Hindlimb muscle (tissue), 1 donor: ENCODE measurements around the gene CIAO3. TPM values are rescaled to one million over a fixed set of nuclear protein-coding genes. Genes with fewer than 3 reads are reported as not detected.
"Not testable (repeated sequence)": the region's sequence is repeated elsewhere in the genome, so short reads cannot be mapped to it uniquely, and the experiment has no call there.

Source experiments
- DNase-seq: peaks from one replicate; pipeline ENCODE4 v3.0.0-alpha.2; 2013
- polyA plus RNA-seq: library from polyadenylated mRNA; unstranded; fragments of 120-200 nt; gene quantifications from one replicate; pipeline ENCODE4 v1.2.1, GENCODE V29; 2013; ENCODE audit not compliant: insufficient read length

The CIAO3 gene
- 17.1 TPM for polyA plus RNA-seq

DNA sequence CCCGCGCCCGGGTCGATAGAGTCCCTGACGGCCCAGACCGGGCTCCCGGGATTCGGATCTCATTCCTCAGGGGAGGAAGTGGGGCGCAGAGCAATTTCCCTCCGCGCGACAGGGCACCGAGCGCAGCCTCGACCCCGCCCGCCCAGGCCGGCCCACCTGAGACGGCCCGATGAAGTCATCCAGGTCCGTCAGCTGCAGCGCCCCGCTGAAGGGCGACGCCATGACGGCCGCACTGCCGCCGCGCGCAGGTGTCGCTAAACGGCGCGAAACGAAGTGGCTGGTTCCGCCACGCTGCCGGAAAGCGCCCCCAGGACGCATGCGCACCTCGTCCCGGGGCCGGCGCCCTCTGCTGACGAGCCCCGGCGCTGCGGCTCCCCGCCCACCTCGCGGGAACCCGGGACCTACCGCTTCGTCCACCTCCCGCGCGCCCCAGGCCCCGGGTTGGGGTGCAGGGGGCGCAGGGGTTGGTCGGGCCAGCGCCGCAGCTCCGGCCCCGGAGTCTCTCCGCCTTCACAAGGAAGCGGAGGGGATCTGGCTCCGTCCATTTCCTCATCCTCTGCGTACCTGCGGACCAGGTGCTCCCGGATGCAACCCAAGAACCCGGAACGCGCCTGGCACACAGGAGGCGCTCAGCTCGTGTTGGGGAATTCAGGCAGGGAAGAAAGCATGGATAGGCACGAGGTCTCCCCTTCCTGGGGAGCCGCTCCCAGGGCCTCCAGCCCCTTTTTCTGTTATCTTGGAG lies at the start of gene CIAO3:
CIAO3 (minus strand) TSS at position 234 of the 742 bp plus-strand sequence; CDS start at position 222, 12 bp downstream.
- DNase-seq = peak; percentile 92

DNA sequence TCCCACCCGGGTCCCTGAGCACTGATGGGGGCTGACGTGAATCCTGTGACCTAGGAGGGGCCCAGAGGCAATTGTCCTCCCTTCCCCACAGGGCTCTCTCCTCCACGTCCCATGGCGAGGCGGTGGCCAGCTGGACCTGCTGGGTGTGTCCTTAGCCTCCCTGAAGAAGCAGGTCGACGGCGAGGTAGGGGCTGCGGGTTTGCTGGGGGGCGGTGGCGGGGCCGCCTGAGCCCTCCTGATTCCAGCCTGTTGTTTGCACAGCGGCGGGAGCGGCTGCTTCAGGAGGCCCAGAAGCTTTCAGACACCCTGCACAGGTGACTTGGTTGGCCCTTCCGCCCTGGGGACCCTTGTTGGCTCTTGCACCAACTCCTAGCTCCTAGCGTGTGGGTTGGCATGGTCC lies 49.3 kb upstream of the CIAO3 start:
- DNase-seq = no peak

DNA sequence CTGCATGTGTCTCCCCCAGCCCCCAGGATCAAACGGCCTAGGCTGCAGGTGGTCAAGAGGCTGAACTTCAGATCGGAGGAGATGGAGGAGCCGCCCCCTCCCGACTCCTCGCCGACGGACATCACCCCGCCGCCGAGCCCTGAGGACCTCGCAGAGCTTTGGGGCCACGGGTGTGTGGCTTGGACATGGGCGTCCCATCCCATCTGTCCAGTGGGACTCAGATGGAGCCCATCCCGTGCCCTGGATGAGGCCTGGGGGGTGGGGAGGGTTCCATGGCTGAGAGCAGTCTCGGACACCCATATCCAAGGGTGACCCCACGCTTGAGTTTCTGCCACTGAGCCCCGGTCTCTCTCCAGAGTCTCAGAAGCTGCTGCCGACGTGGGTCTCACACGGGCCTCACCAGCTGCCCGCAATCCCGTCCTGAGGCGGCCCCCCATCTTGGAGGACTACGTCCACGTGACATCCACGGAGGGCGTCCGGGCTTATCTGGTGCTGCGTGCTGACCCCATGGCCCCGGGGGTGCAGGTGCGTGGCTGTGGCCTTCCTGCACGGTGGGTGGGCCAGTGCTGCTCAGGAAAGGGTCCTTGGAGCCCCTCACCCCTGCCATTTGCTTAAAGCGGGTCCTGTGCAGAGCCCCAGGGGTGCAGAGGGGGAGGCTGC lies 48.5 kb upstream of the CIAO3 start:
- no peak for DNase-seq

DNA sequence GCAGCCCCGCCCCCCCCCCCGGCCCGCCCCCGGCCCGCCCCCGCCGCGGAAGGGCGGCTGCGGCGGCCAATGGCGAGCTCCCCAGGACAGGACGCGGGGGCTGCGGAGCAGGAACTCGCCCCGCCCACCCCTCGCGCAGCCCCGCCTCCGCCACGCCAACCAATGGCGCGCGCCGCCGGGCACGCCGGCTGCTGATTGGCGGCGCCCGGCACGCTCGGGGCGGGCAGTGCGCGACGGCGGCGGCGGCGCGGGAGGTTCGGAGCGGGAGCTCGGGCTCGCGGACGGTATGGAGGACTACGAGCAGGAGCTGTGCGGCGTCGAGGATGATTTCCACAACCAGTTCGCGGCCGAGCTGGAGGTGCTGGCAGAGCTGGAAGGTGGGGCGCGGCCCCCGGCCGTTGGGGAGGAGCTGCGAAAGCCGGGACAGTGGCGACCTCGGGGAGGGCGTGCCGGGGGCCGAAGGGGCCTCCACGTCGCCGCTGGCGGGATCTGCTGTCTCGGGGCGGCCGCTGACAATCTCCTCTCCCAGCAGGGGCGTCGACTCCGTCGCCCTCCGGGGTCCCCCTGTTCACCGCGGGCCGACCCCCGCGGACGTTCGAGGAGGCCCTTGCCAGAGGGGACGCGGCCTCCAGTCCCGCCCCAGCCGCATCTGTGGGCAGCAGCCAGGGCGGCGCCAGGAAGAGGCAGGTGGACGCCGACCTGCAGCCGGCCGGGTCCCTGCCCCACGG lies 47.8 kb upstream of the CIAO3 start, which contains the start of gene CHTF18:
CHTF18 (plus strand) TSS at position 222 of the 728 bp plus-strand sequence; CDS start at position 287, 65 bp downstream.
- DNase-seq = peak; percentile 93

GRCh38 chr16:787978-788398 lies 47.2 kb upstream of the CIAO3 start, which contains the start of gene RPUSD1:
Gene RPUSD1 (minus strand): TSS chr16:788381. CDS start chr16:787737, 644 bp downstream.
- DNase-seq = no peak

DNA sequence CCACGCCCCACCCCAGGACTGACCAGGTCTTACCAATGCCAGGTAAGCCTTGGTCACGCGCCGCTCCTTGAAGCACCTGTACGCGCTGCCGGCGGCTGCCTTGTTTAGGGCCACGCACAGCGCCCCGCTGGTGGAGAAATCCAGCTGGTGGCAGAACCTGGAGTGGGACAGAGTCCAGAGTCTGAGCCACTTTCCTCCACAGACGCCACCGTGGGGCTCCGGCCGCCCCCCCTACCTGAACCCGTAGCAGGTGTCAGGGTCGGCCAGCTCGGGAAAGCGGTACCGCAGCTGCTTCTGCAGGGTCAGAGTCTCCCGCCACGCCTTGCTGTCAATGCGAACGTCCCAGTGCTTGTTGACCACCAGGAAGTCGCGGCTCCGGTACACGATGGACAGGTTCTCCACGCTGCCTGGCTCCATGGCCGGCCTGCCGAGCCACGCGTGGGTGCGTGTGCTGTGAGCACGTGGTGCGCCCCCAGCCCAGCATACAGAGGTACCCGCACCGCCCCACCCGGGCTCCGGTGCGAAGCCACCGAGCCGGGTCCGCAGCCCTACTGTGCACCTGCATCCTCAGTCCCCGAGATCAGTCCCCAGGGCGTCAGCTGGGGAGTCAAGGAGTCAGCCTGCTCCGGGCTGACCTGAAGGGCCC lies 46.6 kb upstream of the CIAO3 start:
- DNase-seq = no peak

DNA sequence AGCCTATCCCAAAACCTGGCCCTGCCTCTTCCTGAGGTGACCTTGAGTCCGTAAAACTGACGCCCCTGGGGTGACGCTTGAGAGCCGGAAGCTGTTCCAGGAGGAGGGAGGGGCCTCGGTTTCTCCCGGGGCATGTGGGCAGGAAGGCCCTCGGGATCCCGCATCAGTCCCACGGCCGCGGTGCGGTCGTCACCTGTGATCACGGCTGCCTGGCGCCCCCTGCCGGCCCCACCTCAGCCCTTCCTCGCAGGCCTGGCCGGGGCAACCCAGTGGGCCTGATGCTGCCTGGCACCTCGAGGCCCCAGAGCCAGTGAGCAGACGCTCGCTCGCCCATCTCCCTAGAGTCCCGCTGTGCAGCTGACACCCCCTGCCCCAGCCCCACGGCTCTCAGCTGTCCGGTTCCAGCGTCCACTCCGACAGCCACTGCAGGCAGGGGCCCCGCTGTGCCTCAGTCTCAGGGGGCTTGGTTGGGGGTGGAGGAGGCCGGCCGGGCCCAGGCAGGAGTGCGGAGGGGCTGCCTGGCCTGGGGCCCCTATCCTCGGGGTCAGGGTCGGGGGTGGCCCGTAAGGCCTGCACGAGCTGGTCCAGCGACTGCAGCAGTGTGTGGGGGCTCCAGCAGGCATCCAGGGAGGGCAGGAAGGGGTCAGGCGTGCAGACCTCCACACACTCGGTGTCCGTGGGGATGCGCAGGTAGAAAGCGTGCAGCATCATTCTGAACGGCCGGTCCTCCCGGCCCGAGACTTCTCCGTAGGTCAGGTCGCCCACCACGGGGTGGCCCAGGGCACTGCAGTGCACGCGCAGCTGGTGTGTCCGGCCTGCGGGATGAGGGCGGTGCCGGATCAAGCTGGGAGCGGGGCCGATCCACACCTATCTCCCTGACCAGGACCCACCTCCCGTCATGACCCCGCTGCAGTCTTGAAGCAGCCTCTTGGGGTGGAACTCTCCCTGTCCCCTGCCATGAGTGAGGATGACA lies 45.1 kb upstream of the CIAO3 start:
- peak; percentile 27 for DNase-seq

DNA sequence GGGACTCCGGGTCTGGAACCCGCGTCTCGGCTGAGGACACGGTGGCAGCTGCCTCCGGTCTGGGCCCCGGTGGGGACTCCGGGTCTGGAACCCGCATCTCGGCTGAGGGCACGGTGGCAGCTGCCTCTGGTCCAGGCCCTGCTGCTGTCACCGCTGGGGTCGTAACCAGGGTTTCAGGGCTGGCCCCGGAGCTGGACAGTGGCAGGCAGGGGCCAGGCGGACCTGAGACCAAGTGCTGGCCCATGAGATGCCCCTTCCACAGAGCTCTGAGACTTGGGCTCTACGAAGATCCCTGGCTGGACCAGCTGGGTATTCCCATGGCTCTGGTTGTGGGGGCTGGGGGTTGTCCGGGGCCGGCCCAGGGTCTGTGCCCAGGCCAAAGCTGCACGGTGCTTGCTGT lies 43.6 kb upstream of the CIAO3 start:
- no peak for DNase-seq

- DNase-seq = no peak
Measured at GRCh38 chr16:783404-784161, 42.8 kb upstream of the CIAO3 start.

- DNase-seq = no peak
Measured at GRCh38 chr16:782766-783403, 42.1 kb upstream of the CIAO3 start.

DNA sequence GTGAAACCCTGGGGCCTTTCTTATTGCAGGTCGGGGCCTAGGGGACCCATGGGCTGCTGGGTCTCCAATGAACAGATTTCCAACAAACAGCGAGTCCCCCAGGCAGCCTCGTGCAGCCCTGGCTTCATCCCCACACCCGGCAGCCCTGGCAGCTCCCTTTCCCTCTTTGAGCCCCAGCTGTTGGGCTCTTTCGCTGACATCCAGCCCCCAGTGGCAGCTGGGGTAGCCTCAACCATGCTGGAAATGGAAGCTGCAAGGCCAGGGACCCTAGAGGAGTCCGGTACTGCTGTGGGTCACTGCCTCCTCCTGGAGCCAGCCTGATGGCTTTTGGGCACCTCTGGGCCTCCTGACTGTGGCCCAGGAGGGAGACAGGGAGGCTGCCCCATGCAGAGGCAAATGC lies 41.5 kb upstream of the CIAO3 start:
- no peak for DNase-seq

DNA sequence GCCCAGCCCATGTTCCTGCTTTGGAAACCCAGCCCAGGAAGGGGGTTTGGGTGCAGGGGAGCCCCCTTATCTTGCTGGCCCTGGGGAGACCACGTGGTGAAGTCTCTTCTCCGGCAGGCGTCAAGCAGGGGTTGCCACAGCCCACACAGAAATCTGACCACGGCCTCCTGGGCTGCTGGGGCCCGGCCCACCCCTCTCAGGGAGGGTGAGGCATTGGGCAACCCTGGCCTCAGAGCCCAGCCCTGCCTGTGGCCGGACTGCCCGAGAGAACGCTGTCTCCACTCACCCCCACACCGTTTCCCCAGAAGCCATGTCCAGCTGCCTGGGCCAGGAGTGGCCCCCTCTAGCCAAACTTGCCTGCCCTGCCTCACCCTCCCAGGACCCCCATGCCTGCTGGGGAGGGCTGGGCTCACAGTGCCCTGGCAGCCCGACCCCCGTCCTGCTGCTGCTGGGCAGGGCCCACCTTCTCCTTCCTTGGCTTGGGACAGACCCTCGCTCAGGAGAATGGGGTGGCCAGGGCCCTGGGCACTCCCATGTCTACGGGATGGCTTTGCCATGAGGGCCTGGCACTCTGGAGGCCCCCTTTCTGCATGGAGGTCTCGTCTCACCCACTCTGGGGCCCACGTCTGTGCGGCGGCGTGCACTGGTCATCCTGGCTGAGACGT lies 40.7 kb upstream of the CIAO3 start:
- no peak for DNase-seq

DNA sequence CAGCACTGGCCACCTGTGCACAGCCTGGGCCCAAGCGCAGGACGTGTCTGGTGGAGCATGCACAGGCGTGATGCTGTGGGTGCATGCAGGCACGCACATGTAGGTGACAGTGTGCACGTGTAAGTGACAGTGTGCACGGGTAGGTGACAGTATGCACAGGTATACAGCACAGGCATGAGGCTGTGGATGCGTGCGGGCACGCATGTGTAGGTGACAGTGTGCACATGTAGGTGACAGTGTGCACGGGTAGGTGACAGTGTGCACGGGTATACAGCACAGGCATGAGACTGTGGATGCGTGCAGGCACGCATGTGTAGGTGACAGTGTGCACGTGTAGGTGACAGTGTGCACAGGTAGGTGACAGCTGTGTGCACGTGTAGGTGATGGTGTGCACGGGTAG lies 39.5 kb upstream of the CIAO3 start:
- no peak for DNase-seq

GRCh38 chr16:779561-779960 lies 38.8 kb upstream of the CIAO3 start:
- no peak for DNase-seq

DNA sequence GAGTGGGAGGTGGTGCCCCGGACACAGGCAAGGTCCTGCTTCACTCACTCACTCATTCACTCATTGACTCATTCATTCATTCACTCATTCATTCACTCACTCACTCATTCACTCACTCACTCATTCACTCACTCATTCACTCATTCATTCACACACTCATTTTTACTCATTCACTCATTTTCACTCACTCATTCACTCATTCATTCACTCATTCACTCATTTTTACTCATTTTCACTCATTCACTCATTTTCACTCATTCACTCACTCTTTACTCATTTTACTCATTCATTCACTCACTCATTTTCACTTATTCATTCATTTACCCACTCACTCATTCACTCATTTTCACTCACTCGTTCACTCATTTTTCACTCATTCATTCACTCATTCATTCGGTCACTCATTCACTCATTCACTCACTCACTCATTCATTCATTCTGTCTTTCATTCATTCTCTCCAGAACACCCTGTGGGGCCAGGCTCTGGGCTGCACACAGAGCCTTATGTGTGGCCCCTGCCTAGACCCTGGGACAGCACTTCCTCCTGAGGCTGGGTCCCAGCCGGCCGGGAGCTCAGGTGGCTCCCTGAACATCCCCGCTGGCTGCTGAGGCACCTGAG lies 38.2 kb upstream of the CIAO3 start:
- DNase-seq = no peak

GRCh38 chr16:778447-778846 lies 37.6 kb upstream of the CIAO3 start:
- no peak for DNase-seq

DNA sequence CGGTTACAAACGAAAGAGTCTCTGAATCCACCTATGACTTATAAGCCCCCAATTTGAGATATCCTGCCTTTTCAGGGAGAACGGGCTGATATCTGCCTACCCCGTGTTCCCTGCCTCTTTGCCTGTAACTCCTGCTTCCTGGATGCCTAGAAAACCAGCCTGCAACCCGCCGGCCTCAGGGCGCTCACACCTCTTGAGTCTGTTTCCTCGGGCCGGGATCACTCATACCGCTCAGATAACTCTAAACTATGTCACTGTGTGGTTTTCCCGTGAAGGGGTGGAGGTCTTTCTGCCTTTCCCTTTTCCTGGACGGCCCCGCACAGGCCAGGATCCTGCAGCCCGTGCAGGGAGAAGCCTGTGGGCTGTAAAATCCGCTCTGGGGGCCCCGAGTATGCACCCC lies 37.0 kb upstream of the CIAO3 start:
- DNase-seq = no peak

DNA sequence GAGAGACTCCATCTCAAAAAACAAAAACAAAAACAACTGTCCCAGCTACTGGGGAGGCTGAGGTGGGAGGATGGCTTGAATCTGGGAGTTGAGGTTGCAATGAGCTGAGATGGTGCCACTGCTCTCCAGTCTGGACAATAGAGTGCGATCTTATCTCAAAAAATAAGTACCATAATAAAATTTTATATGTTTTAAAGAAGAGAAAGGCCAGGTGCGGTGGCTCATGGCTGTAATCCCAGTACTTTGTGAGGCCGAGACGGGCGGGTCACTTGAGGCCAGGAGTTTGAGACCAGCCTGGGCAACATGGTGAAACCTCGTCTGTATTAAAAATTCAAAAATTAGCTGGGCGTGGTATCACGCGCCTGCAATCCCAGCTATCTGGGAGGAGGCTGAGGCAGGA lies 36.0 kb upstream of the CIAO3 start:
- DNase-seq = no peak

GRCh38 chr16:776298-776697 lies 35.5 kb upstream of the CIAO3 start:
- not testable (repeated sequence) for DNase-seq
